NCI-H1092 (cell line): ENCODE measurements around the gene FSCB.
"Not testable (repeated sequence)": the region's sequence is repeated elsewhere in the genome, so short reads cannot be mapped to it uniquely, and the experiment has no call there.

ENCODE experiments used
- DNase-seq: peaks from one replicate; lab custom pipeline; 2025; lab: John Stamatoyannopoulos, UW

The FSCB gene

DNA sequence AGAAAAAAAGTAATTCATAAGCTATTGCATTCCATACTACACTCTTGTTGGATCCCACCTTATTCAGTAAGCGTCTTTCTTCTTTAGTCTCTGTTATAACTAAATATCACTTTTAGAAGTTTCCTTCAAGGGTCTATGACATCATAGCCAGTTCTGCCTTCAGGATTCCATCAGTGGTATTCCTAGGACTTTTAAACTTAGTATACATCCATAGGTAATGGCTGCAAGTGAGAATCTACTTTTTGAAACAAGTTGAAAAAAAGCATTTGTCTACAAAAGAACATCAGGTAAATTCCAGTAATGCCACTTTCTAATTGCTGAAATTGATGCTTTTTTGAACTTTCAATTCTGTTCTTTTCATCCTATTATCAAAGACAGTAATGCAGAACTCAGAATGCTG, at the start of gene FSCB:
TSS of gene FSCB (minus strand) at position 101 of the 400 bp plus-strand sequence. CDS start 296 bp downstream, outside the sequence.
- DNase-seq = no peak

GRCh38 chr14:44531658-44532057, 24.6 kb upstream of the FSCB start:
- DNase-seq = no peak

- DNase-seq = no peak
Observed at GRCh38 chr14:44530475-44530874, 23.4 kb upstream of the FSCB start.

DNA sequence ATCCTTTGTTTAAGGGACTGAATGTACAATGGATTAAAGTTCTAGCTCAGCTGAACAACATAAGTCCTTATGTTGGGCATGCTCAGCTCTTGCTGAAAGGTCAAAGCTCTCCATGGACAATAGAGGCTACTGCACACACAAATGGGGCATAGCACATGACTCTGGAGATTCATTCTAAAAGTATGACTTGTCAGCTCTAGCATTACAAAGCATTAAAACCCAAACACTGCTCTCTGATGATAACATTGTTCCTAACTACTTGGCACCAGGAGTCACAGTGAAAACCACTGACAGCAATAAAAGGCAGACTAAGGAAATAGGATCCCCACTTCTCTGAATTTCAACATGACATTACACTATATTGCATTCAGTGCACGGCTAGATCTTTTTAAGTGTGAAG, 21.9 kb upstream of the FSCB start:
- DNase-seq = peak; percentile 12

- DNase-seq = no peak
Observed at GRCh38 chr14:44528180-44528579, 21.1 kb upstream of the FSCB start.

- no peak for DNase-seq
Observed at GRCh38 chr14:44525237-44525636, 18.2 kb upstream of the FSCB start.

DNA sequence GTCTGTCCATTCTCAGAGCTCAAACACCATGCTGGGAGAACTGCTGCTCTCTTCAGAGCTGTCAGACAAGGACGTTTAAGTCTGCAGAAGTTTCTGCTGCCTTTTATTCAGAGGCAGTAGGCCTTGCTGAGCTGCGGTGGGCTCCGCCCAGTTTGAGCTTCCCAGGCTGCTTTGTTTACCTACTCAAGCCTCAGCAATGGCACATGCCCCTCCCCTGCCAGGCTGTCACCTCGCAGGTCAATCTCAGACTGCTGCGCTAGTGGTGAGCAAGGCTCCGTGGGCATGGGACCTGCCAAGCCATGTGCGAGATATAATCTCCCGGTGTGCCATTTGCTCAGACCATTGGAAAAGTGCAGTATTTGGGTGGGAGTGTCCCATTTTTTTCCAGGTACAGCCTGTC, 8.6 kb upstream of the FSCB start:
- DNase-seq = not testable (repeated sequence)

DNA sequence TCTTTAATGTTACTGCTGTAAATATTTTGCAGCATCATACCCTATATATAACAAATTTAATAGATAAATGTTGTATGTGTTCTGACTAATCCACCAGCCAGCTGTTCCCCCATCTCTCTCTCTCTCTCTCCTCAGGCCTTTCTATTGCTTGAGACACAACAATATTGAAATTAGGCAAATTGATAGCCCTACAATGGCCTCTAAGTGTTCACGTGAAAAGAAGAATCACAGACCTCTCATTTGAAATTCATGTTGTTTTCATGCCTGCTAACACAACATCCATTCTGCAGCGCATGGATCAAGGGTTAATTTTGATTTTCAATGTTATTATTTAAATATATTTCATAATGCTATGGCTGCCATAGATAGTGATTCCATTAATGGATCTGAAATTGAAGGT, 1.8 kb upstream of the FSCB start:
- DNase-seq = no peak

DNA sequence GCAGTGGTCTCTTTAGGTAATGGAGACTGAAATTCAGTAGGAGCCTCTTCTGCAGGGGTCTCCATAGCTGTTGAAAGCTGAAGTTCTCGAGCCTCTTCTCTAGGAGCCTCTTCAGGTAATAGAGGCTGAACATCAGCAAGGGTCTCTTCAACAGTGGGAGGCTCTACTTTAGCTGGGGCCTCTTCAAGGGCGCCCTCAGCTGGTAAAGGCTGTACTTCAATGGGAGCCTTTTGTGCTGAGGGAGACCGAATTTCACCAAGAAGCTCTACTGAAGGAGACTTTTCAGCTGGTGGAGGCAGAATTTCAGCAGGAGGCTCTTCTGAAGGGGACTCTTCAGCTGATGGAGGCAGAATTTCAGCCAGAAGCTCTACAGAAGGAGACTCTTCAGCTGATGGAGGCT, 1.5 kb downstream of the FSCB start:
- DNase-seq = no peak

DNA sequence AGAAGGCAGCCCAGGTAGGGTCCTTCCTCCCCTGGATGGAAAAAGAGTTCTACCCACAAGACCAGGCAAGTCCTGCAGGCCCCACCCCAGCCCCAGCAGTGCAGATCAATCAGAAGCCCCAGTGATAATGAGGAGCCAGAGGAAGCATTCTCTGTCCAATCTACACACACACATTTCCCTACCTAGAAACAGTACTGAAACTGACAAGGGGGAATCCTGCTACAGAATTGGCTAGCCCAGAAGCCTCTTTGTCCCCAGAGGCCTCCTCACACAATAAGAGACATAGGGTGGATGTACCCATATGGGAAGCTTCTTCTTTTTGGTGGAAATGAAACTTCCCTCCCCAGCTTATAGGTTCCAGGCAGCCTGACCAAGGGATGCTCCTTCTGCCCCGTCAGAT, 9.9 kb downstream of the FSCB start:
- DNase-seq = no peak

DNA sequence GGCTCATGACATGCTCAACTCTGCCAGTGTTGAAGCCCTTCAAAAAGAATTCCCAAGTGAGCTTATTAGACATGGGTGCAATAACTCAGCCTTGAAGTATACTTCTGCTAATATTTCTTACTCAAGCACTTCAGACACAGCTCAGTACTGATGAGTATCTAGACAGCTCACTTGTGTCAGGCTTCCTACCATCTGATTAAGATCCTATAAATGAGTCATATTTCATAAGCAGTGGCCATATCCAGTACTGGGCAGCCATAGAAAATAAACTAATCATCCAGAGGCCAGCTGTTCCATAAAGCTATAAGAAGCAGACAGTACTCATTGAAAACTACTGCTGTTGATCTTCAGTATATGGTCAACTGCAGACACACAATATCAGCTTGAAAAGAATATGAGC, 12.9 kb downstream of the FSCB start:
- no peak for DNase-seq

DNA sequence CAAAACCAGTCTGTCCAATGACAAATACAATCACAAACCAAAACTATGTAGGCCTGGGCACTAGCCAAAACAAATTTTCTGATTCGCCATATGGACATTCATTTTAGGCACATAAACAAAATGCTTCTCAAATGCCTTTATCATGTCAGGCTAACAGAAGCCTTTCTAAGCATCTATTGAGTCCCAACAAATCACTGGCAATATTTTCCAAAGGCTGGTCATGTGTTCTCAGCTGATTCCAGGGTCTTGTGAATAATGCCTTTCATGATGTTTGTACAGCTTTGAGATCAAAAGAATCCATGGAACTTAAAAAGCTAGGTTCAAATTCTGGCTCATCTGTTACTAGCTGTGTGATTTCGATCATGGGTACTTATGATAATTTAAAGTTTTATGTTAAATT, 16.1 kb downstream of the FSCB start:
- DNase-seq = no peak

DNA sequence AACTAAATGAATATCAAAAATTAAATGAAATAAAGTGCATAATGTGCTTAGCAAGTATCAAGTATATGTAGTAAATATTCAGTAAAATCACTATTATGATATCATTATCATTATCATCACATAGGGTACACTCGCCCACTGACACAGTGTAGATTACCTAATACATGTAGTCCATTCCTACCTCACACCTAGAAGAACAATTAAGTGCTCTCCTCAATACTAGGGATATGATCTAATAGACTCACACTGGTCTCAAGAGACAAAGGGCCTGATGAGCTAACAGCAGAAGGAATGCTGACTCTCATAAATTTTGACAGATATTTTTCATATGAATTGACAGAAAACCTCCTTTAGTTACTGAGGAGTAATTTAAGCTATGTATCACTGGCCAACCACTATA, 29.1 kb downstream of the FSCB start:
- no peak for DNase-seq

GRCh38 chr14:44468771-44469170, 38.3 kb downstream of the FSCB start:
- no peak for DNase-seq

DNA sequence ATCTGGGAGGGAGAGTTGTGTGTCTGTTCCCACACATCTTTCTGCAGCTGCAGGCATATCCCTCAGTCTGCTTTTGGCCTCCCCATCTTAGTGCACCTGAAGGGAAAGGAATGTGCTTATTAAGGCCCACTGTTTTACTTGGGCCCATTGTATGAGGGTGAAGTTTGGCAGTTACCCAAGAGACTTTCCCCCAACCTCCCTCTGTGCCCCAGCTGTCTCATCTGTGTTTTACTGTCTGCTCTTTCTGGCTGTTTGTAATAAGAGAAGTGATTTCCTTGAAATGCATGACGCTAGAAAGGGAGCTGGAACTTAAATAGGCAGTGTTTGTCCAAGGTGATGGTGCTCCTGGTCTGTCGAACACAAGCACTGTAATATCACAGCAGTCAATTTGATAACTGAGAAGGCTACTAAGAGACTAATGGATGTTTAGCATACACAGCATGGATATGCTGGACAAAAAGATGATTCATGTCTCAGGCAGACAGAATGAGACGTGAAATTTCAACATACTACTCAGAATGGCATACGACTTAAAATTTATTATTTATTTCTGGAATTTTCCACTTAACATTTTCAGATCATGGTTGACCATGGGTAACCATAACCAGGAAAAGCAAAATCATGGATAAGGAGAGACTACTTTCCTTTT, 43.6 kb downstream of the FSCB start:
- DNase-seq = peak; percentile 76

GRCh38 chr14:44462381-44462780, 44.7 kb downstream of the FSCB start:
- peak; percentile 89 for DNase-seq

DNA sequence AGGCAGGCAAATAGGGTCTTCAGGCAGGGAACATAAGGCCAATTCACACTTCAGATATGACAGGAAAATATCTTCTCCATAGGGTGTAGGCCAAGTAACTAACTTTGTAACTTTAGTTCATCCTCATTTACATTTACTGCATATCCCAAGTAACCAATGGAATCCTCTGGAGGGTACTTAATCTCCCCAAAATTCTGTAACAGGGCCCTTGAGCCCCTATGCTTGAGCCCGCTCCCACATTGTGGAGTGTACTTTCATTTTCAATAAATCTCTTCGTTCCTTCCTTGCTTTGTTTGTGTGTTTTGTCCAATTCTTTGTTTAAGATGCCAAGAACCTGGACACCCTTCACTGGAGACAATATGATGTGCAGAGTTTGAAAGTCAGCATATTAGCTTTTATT, 45.3 kb downstream of the FSCB start:
- no peak for DNase-seq
